Trophoblast cell (in vitro differentiated cells and primary cell): Measurements from ENCODE around the gene CDKAL1.

ENCODE experiments used
- DNase-seq, 2 donors: peaks; one replicate each; pipeline ENCODE4 v3.0.0-alpha.2; 2016
- H2AFZ ChIP-seq: 2 replicates; pipeline ENCODE4 v1.6.1; 2013; ENCODE audit warnings: low read length, moderate library complexity, mild to moderate bottlenecking; ENCODE audit not compliant: insufficient read depth, poor library complexity
- H2AK5ac ChIP-seq: 2 replicates; pipeline ENCODE4 v1.6.1; 2013; ENCODE audit warnings: mild to moderate bottlenecking, low read length
- H2BK120ac ChIP-seq: 2 replicates; pipeline ENCODE4 v1.6.1; 2013; ENCODE audit warnings: low read length, mild to moderate bottlenecking, moderate library complexity; ENCODE audit not compliant: insufficient read depth, poor library complexity
- H2BK12ac ChIP-seq: 2 replicates; pipeline ENCODE4 v1.6.1; 2013; ENCODE audit warnings: mild to moderate bottlenecking, low read length, moderate library complexity
- H2BK5ac ChIP-seq: 2 replicates; pipeline ENCODE4 v1.6.1; 2013; ENCODE audit warnings: low read length, low read depth, moderate library complexity, mild to moderate bottlenecking; ENCODE audit not compliant: poor library complexity
- H3K14ac ChIP-seq: 2 replicates; pipeline ENCODE4 v1.6.1; 2013; ENCODE audit warnings: mild to moderate bottlenecking, low read length
- H3K18ac ChIP-seq: 2 replicates; pipeline ENCODE4 v1.6.1; 2013; ENCODE audit warnings: mild to moderate bottlenecking, low read length
- H3K23ac ChIP-seq: 2 replicates; pipeline ENCODE4 v1.6.1; 2013; ENCODE audit warnings: low read length
- H3K27ac ChIP-seq: 2 replicates; pipeline ENCODE4 v1.5.1; 2013; ENCODE audit warnings: low read depth, mild to moderate bottlenecking, inconsistent platforms, low read length, moderate library complexity
- H3K27me3 ChIP-seq: 2 replicates; pipeline ENCODE4 v1.6.1; 2013; ENCODE audit warnings: inconsistent platforms, mild to moderate bottlenecking, low read length, moderate library complexity; ENCODE audit not compliant: insufficient read depth
- H3K36me3 ChIP-seq, 2 experiments: 1 replicate in 1 of 2; 2 replicates in 1 of 2; pipeline ENCODE4 v1.6.1; 2013; ENCODE audit warnings: low read length in 2 of 2, mild to moderate bottlenecking in 2 of 2, moderate library complexity in 1 of 2; ENCODE audit not compliant: insufficient read depth in 2 of 2, control insufficient read depth in 1 of 2
- H3K4ac ChIP-seq: 2 replicates; pipeline ENCODE4 v1.6.1; 2013; ENCODE audit warnings: low read depth, mild to moderate bottlenecking, low read length, moderate library complexity
- H3K4me1 ChIP-seq, 2 experiments: 1 replicate in 1 of 2; 2 replicates in 1 of 2; pipeline ENCODE4 v1.6.1; 2013; ENCODE audit warnings: low read length in 2 of 2, mild to moderate bottlenecking in 2 of 2, moderate library complexity in 1 of 2; ENCODE audit not compliant: insufficient read depth in 2 of 2, control insufficient read depth in 1 of 2
- H3K4me2 ChIP-seq: 2 replicates; pipeline ENCODE4 v1.6.1; 2013; ENCODE audit warnings: inconsistent platforms, mild to moderate bottlenecking, low read length, moderate library complexity
- H3K4me3 ChIP-seq: 2 replicates; pipeline ENCODE4 v1.5.1; 2013; ENCODE audit warnings: mild to moderate bottlenecking, low read depth, low read length, inconsistent platforms
- H3K79me1 ChIP-seq: one replicate; pipeline ENCODE4 v1.6.1; 2013; ENCODE audit warnings: low read length
- H3K79me2 ChIP-seq: 2 replicates; pipeline ENCODE4 v1.6.1; 2013; ENCODE audit warnings: low read length, mild to moderate bottlenecking; ENCODE audit not compliant: control insufficient read depth, insufficient read depth, poor library complexity
- H3K9ac ChIP-seq: 2 replicates; pipeline ENCODE4 v1.6.1; 2013; ENCODE audit warnings: mild to moderate bottlenecking, low read length
- H3K9me3 ChIP-seq: 2 replicates; pipeline ENCODE4 v1.6.1; 2013; ENCODE audit warnings: low read depth, mild to moderate bottlenecking, control low read depth, inconsistent platforms, low read length; ENCODE audit not compliant: insufficient read depth
- H4K12ac ChIP-seq: 2 replicates; pipeline ENCODE4 v1.6.1; 2013; ENCODE audit warnings: low read depth, mild to moderate bottlenecking, low read length, moderate library complexity
- H4K8ac ChIP-seq: 2 replicates; pipeline ENCODE4 v1.6.1; 2013; ENCODE audit warnings: low read depth, mild to moderate bottlenecking, low read length, moderate library complexity
- H4K91ac ChIP-seq: one replicate; pipeline ENCODE4 v1.6.1; 2013; ENCODE audit warnings: low read depth, mild to moderate bottlenecking, low read length, moderate library complexity
- WGBS: extraction: QIAGEN DNeasy Blood & Tissue Kit; methylation state at CpG from one replicate; pipeline ENCODE4 v1.1.7; 2013; ENCODE audit warnings: missing lambda C conversion rate; ENCODE audit not compliant: insufficient read length, insufficient coverage; ENCODE audit errors: extremely low coverage; 5-methylcytosine and 5-hydroxymethylcytosine counted together

Gene CDKAL1

GRCh38 chr6:21219241-21219640 is 685.0 kb downstream of the CDKAL1 start:
- Histone ChIP-seq H3K9ac (no peak overlapping the region), H4K8ac (no peak overlapping the region), H3K4ac (no peak overlapping the region), H2BK5ac (no peak overlapping the region), H4K12ac (no peak overlapping the region), H3K27ac (no peak overlapping the region), H3K23ac (no peak overlapping the region), H3K4me1 (no peaks in the 10 kb centered on the region), H3K9me3 (no peaks in the 10 kb centered on the region), H3K27me3 (no peaks in the 10 kb centered on the region), H3K79me1 (no peaks in the 10 kb centered on the region), H4K91ac (no peak overlapping the region), H3K36me3 (no peaks in the 10 kb centered on the region), H3K18ac (no peak overlapping the region), H2BK120ac (no peak overlapping the region), H3K79me2 (no peaks in the 10 kb centered on the region), H3K4me3 (no peak overlapping the region), H2BK12ac (no peak overlapping the region), H3K4me2 (no peak overlapping the region), H2AFZ (no peak overlapping the region), H2AK5ac (no peak overlapping the region), H3K14ac (no peak overlapping the region)
- WGBS, result no CpG with 5 or more reads among the region's 2 CpGs
- peak in 1 of 2 donors; percentile 28 for DNase-seq

- peak; percentile 32 to 75 for DNase-seq
- Histone ChIP-seq H3K23ac (no peak overlapping the region), H3K14ac (no peak overlapping the region), H3K9ac (no peak overlapping the region), H3K36me3 (no peaks in the 10 kb centered on the region), H3K9me3 (no peaks in the 10 kb centered on the region), H2AK5ac (no peak overlapping the region), H3K79me1 (no peaks in the 10 kb centered on the region), H3K27ac (no peak overlapping the region), H2AFZ (no peak overlapping the region), H4K8ac (no peak overlapping the region), H3K18ac (no peak overlapping the region), H2BK5ac (no peak overlapping the region), H2BK120ac (no peak overlapping the region), H3K27me3 (no peaks in the 10 kb centered on the region), H3K79me2 (no peaks in the 10 kb centered on the region), H3K4me3 (no peak overlapping the region), H2BK12ac (no peak overlapping the region), H3K4me2 (no peak overlapping the region), H4K12ac (no peak overlapping the region), H3K4me1 (no peaks in the 10 kb centered on the region), H4K91ac (no peak overlapping the region), H3K4ac (no peak overlapping the region)
- no CpG with 5 or more reads among the region's 7 CpGs for WGBS
These were observed 685.6 kb downstream of the CDKAL1 start for GRCh38 chr6:21219856-21220255.

GRCh38 chr6:21220271-21220987 is 686.2 kb downstream of the CDKAL1 start:
- H3K36me3 ChIP-seq, result no peaks in the 10 kb centered on the region
- H3K4me3 ChIP-seq, result no peak overlapping the region
- H2AK5ac ChIP-seq, result no peak overlapping the region
- peak; percentile 89 to 90 for DNase-seq
- H2AFZ ChIP-seq, result no peak overlapping the region
- no peaks in the 10 kb centered on the region for H3K9me3 ChIP-seq
- no peak overlapping the region for H2BK120ac ChIP-seq
- no peaks in the 10 kb centered on the region for H3K27me3 ChIP-seq
- no peak overlapping the region for H4K12ac ChIP-seq
- no peak overlapping the region for H2BK12ac ChIP-seq
- H3K23ac ChIP-seq, result no peak overlapping the region
- no CpG with 5 or more reads among the region's 5 CpGs for WGBS
- H3K4me2 ChIP-seq, result no peak overlapping the region
- H3K79me2 ChIP-seq, result no peaks in the 10 kb centered on the region
- no peak overlapping the region for H3K27ac ChIP-seq
- H3K18ac ChIP-seq, result no peak overlapping the region
- H2BK5ac ChIP-seq, result no peak overlapping the region
- no peak overlapping the region for H3K9ac ChIP-seq
- no peak overlapping the region for H4K8ac ChIP-seq
- no peaks in the 10 kb centered on the region for H3K4me1 ChIP-seq
- H3K79me1 ChIP-seq, result no peaks in the 10 kb centered on the region
- H4K91ac ChIP-seq, result no peak overlapping the region
- no peak overlapping the region for H3K4ac ChIP-seq
- no peak overlapping the region for H3K14ac ChIP-seq

- WGBS, result no CpG with 5 or more reads among the region's 7 CpGs
These were observed 688.4 kb downstream of the CDKAL1 start for GRCh38 chr6:21222656-21223055.

More at GRCh38 chr6:21222656-21223055, 688.4 kb downstream of the CDKAL1 start:
- H3K4me1 ChIP-seq, result no peaks in the 10 kb centered on the region
- H3K4me2 ChIP-seq, result no peak overlapping the region
- no peak for DNase-seq
- no peak overlapping the region for H2BK120ac ChIP-seq
- no peak overlapping the region for H2BK12ac ChIP-seq
- no peaks in the 10 kb centered on the region for H3K79me2 ChIP-seq
- H4K8ac ChIP-seq, result no peak overlapping the region
- H2AK5ac ChIP-seq, result no peak overlapping the region
- no peaks in the 10 kb centered on the region for H3K27me3 ChIP-seq
- H2BK5ac ChIP-seq, result no peak overlapping the region
- H2AFZ ChIP-seq, result no peak overlapping the region
- H3K14ac ChIP-seq, result no peak overlapping the region
- H3K4me3 ChIP-seq, result no peak overlapping the region
- no peaks in the 10 kb centered on the region for H3K9me3 ChIP-seq
- no peak overlapping the region for H3K27ac ChIP-seq
- no peak overlapping the region for H4K12ac ChIP-seq
- no peak overlapping the region for H3K4ac ChIP-seq
- no peaks in the 10 kb centered on the region for H3K79me1 ChIP-seq
- no peaks in the 10 kb centered on the region for H3K36me3 ChIP-seq
- no peak overlapping the region for H3K9ac ChIP-seq
- no peak overlapping the region for H3K18ac ChIP-seq
- no peak overlapping the region for H3K23ac ChIP-seq
- no peak overlapping the region for H4K91ac ChIP-seq
